HG03175 (cell line): ENCODE measurements around the gene TIGD2.

Source experiments
- ATAC-seq: cut with Tn5 transposase; IDR thresholded peaks from one replicate; pipeline ENCODE4 v1.9.1; 2021; ENCODE audit warnings: mild to moderate bottlenecking, moderate library complexity; ENCODE audit not compliant: unreplicated experiment

Gene TIGD2

GRCh38 chr4:89160806-89161205 lies 49.5 kb downstream of the TIGD2 start:
- ATAC-seq = no peak

- ATAC-seq = no peak
Observed at GRCh38 chr4:89161841-89162240, 50.5 kb downstream of the TIGD2 start.

GRCh38 chr4:89162496-89162895 lies 51.2 kb downstream of the TIGD2 start:
- no peak for ATAC-seq

- ATAC-seq = no peak
Observed at GRCh38 chr4:89162987-89163386, 51.7 kb downstream of the TIGD2 start.

GRCh38 chr4:89164400-89164799 lies 53.1 kb downstream of the TIGD2 start:
- ATAC-seq = no peak
